HG02938 (cell line): ENCODE data around the gene SIGLEC11.
"Not testable (repeated sequence)": the region's sequence is repeated elsewhere in the genome, so short reads cannot be mapped to it uniquely, and the experiment has no call there.

Source experiments
- ATAC-seq: cut with Tn5 transposase; IDR thresholded peaks from one replicate; pipeline ENCODE4 v1.9.1; 2021; ENCODE audit warnings: mild to moderate bottlenecking, moderate library complexity; ENCODE audit not compliant: unreplicated experiment

SIGLEC11 gene

DNA sequence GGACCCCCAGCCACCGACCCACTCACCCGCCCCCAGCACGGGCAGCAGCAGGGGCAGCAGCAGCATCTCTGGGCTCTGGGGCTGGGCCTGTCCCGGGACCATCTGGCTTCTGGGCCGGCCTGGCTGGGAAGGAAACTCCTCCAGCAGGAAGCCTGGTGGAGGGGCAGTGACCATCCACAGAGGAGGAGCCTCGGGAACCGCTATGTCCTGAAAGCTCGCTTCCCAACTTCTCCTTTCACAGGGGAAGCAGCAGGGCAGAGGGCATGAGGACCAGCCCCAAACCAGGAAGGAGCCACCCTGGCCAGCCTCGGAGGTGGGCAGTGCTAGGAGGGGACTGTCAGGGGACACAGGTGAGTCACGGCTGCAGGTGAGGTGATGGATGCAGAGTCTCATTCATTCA is at the start of gene SIGLEC11:
TSS of gene SIGLEC11 (minus strand) at position 193 of the 400 bp plus-strand sequence. CDS start at position 102, 91 bp downstream.
- ATAC-seq = not testable (repeated sequence)

GRCh38 chr19:50008532-50008931 is 47.6 kb upstream of the SIGLEC11 start:
- no peak for ATAC-seq

DNA sequence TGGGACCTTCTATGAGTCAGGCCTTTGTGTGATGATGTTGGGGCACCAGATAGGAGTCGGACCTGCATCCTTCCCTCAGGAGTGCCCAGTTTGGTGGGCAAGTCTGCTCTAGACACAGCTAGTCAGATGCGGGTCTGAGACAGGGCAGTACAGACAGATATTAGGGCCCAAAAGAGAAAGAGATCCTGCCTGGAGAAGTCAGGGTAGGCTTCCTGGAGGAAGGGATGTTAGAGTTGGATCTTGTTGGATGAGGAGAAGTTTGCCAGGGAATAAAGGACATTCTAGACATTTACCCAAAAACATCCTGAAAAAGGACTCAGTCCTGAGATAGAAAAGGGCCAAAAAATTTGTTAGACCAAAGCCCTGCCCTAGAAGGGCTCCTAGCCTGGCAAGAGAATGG is 47.0 kb upstream of the SIGLEC11 start:
- ATAC-seq = no peak

DNA sequence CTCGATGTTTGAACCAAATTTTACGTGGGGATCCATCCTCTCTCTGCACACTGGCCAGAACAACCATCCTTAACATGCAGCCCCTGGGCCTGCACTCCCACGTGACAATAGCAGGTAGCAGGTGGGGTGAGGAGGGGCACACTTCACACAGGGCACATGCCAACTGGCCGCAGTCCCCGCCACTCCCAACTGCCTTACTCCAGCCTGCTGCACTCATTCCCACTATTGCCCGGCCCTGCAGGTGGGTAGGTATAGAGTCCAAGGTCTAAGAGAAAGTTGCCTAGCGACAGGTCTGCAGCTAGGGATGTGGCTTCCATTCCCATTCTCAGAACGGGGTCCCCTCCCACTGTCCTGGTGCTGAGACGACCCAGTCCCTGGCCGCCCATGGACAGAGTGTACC is 46.2 kb upstream of the SIGLEC11 start:
- ATAC-seq = no peak

GRCh38 chr19:50005428-50005827 is 44.5 kb upstream of the SIGLEC11 start:
- ATAC-seq = no peak

- no peak for ATAC-seq
Observed at GRCh38 chr19:50003810-50004419, 42.9 kb upstream of the SIGLEC11 start.

DNA sequence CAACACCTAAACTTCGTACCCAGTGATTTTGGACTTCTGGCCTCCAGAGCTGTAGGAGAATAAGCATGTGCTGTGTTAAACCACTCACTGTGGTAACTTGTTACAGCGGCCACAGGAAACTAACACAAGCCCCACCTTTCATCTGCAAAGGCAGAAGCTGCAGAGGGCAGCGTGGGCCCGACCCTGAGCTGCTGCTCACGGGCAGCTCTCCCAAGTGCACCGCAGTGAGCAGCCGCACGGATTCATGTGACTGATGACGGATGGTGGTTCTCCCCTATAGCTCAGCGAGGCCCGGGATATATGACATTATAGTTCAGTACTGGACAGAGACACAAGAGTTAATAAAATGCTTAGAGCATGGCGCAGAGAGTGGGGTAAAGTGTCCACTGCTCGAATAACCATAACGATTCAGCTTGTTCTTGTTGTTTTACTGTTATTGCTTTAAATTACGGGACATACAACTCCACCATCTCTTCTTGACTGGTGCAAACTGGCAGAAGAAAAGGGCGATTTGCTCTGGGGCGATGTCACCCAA is 42.3 kb upstream of the SIGLEC11 start:
- no peak for ATAC-seq

DNA sequence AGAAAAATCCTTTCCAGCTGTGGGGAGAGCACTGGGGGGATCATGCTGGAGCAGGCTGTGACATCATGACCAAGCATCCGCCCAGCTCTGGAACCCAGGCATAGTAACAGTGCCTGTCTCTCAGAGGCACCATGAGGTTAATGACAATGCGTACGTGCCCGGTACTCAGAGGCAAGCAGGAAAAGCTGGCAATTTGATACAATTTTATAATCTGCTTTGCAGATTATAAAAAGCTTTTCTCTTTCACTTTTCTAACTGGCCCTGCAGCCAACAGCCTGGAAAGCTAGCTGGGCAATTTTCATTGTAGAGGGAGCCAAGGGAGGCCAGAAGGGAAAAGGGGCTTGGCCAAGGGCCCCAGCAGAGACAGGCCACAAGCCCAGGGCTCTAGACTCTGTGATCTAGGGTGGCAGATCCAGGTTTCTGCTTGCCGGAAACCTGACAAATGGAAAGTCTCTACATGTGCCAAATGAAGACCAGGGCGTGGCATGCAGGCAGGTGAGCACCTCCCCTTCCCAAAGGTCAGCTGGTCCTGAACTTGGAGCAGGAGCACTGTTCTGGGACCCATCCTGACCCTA is 41.5 kb upstream of the SIGLEC11 start:
- no peak for ATAC-seq

- ATAC-seq = no peak
Observed at GRCh38 chr19:50001775-50002174, 40.8 kb upstream of the SIGLEC11 start.

GRCh38 chr19:50000841-50001557 is 40.0 kb upstream of the SIGLEC11 start:
- no peak for ATAC-seq

DNA sequence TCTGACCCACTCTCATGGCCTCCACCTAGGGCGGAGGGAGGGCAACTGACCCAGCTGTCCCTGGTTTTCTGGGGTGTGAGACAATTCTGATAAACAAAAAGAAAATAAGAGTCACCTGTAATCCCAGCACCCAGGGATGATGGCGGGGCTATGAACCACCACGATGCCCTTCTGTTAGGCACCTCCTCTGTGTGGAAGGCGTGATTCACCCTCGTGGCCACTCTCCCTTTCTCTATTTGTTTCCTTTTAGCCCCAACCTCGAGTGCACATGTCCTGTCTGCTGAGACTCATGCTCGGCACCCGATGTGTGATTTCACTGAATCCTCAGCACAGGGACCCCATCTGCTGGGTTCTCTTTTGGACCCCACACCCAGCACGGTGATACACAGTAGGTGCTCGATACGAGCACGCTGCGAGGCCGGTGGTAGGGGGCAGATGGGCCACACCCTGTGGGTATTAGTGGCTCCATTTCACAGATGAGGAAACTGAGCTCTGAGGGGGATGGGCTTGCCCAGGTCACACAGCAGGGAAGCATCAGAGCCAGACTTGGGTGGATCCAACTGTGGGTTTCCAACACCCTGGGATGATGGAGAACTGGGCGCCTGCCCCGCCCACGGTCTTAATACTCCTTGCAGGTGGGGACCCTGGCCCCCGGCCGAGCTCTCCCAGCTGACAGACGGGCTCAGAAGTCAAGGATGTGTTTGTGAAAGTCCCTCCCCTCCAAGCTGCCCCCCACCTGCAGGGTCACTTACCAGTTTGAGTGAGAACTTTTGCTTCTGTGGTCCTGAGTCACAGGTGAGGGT is 39.3 kb upstream of the SIGLEC11 start:
- no peak for ATAC-seq

DNA sequence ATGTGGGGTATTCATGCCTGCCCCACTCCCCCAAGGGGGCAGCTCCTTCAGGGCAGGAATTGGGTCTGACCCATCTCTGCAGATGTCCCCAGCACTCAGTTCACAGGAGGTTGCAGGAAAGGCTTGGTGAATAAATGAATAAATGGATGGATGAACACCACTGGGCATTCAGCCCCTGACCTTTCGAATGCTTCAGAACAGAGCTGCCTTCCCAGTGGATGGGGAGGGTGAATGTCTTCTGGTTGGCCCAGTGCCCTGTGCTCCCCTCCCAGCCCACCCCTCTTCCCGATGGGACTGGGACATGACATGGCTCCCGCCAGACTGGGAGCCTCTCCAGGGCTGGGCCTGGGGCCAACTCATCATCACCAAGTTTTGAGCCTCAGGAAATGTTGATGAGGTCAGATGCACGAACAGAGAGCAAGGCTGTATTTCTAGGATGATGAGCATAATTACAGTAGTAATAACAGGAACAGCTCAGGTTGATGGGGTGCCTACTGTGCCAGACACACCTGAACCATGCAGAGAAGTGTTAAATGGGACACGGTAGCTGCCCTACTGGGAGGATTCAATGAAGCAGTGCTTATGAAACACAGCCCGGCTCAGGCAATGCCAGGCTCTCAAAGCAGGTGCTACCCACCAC is 38.5 kb upstream of the SIGLEC11 start:
- no peak for ATAC-seq

DNA sequence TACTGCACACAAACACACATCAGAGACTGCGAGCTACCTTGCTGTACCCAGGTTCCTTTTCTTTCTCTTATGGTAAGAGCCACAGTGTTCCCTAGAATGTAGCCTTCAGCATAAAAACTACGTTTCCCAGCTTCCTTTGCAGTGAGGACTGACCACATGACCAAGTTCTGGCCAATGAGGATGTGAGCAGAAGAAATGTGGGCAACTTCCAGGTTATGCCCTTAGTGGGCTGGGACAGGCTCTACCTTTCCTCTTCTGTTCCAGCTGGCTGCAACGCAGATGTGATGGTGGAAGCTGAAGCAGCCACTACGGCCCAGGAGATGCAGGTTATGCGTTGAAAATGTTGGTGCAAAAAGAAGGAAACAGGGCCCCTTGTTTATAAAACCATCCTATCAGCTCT is 36.7 kb upstream of the SIGLEC11 start:
- ATAC-seq = no peak

- no peak for ATAC-seq
Observed at GRCh38 chr19:49988433-49988832, 27.5 kb upstream of the SIGLEC11 start.

GRCh38 chr19:49988007-49988406 is 27.0 kb upstream of the SIGLEC11 start:
- ATAC-seq = no peak

GRCh38 chr19:49987159-49987698 is 26.3 kb upstream of the SIGLEC11 start:
- ATAC-seq = peak; percentile 44

- no peak for ATAC-seq
Observed at GRCh38 chr19:49986354-49986753, 25.4 kb upstream of the SIGLEC11 start.

DNA sequence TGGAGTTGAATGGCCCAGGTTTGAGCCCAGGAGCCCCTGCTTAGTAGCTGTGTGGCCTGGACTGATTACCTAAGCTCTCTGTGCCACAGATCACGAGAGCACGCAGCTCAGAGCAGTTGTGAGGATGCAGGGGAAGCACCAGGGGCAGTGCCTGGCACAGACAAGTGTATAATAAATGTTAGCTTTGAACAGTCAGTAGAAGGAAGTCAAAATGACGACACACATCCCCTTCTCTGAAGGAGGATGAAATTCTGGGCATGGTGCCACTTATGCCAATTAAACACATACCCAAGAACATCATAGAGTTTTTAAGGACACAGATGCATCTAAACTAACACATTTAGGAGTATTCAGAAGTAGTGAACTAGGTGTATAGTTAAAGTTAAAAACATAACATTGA is 24.9 kb upstream of the SIGLEC11 start:
- ATAC-seq = no peak

- ATAC-seq = no peak
Observed at GRCh38 chr19:49984491-49984890, 23.5 kb upstream of the SIGLEC11 start.

- ATAC-seq = no peak
Observed at GRCh38 chr19:49983645-49984229, 22.8 kb upstream of the SIGLEC11 start.
